NCI-H1092 treated with DMSO at 0.1 percent for 48 hours (cell line): ENCODE results near the gene OTOF.
A peak's percentile ranks its signal among the peaks of the same experiment; 100 is the strongest.
"Not testable (repeated sequence)": the region's sequence is repeated elsewhere in the genome, so short reads cannot be mapped to it uniquely, and the experiment has no call there.

Source experiments
- DNase-seq: peaks from one replicate; lab custom pipeline; 2025; lab: John Stamatoyannopoulos, UW

Gene OTOF

DNA sequence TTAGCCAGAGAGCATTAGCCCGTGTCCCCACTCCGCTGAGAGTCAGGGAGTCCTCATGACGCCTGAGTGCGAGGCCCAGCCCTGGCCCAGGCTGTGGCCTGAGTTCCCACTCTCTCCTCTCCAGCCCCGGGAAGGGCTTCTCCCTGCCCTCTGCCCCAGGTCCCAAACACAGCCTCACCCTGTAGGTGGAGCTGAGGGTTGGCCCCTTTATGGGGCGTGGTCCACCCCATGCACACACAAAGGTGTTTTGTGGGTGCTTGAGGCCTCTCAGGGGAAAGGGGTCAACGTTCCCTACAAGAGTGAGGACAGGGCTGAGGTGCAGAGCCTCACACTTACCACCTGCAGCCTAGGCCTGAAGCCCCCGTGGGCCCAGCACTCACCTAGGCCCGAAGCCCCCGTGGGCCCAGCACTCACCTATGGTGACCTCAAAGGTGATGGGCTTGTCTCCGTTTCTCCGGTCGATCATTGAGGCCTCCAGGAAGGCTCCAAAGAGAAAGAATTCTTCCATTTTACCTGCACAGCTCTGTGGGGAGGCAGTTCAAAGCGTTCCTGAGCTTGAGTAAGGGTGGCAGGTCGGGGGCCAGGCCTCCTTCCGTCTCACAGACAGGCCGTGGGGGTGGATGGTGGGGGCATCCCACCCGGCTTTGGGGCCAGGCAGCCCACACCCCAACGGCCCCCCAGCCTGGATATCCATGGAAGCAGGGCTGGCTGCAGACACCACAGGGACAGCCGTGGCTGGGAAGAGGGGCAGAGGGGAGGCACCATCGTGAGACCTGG lies 2.1 kb upstream of the OTOF start:
- DNase-seq, result no peak

DNA sequence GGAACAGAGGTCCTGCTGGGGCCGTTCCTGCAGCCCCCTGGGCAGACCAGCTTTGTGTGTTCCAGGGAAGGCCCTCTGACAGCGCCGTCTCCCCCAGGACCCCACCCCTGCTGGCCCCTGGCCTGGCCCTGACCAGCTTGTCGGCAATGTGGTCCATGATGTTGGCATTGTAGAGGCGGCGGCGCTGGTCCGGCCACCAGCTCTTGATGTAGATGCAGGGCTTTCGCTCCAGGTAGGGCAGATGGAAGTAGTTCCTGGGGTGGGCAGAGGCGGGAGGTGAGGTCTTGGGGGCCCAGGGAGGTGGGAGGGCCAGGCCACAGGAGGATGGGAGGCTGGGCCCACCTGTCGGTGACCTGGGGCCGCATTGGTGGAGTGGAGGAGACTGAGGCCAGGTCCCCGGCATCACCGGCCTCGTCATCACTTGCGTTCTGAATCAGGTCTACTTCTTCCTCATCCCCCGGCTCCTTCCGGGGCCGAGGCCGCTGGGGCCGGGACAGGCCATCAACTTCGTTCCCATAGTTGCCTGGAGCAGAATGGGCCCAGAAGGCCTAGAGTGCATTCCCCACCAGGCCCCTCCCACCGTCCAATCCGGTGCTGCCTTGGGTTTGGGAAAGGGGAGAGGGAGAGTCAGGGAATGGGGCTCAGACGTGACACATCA lies 1.3 kb upstream of the OTOF start:
- DNase-seq, result no peak

- no peak for DNase-seq
Observed at GRCh38 chr2:26478366-26478765, 442 bp upstream of the OTOF start.

- DNase-seq, result no peak
Observed at GRCh38 chr2:26477126-26477910, 606 bp downstream of the OTOF start.

DNA sequence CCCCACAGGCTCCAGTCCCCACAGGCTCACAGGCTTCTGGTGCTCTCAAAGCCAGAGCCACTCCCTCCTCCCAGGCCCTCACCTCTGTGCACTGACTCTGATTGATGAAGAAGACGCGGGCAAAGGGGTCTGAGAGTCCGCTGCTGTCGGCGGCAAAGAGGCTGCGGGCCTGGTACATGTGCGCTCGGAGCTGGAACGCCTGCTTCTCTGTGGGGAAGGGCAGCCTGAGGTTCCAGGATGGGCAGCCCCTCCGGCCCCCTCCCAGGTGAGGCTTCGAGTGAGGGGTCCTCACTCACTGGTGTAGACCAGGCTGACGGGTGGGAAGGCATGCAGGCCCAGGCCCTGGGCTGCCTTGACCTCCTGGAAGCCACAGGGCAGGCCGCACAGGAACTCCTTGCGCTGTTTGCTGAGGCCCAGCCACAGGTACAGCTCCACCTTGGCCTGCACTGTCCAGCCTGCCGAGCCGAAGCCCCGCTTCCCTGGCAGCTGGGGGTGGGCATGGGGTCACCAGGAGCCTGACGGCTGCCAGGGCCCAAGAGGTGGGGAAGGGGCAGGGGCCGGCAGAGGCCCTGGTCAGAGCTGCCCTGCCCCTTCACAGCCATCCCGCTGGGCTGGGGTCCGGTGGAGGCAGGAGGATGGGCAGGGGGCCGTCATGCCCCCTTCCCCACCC lies 2.0 kb downstream of the OTOF start:
- no peak for DNase-seq

DNA sequence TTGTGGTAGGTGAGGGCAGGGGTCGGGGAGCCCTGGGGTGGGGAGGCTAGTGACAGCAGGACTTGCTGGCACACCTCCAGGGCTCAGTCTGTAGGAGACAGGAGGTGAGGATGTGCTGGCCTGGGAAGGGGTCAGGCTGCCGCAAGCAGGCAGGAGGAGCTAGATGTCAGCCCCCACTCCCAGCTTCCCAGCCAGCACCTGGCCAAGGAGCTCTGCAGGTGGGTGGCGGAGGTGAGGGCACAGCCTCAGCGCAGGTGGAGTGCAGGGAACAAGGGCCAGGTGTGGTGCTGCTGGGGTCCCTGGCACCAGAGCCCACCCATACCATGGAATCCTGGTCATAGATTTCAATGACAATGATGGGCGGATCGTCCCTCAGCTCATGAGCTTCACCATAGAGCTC lies 2.9 kb downstream of the OTOF start:
- DNase-seq, result no peak

- DNase-seq, result no peak
Observed at GRCh38 chr2:26474261-26474785, 3.6 kb downstream of the OTOF start.

GRCh38 chr2:26473796-26474195 lies 4.1 kb downstream of the OTOF start:
- DNase-seq, result no peak

DNA sequence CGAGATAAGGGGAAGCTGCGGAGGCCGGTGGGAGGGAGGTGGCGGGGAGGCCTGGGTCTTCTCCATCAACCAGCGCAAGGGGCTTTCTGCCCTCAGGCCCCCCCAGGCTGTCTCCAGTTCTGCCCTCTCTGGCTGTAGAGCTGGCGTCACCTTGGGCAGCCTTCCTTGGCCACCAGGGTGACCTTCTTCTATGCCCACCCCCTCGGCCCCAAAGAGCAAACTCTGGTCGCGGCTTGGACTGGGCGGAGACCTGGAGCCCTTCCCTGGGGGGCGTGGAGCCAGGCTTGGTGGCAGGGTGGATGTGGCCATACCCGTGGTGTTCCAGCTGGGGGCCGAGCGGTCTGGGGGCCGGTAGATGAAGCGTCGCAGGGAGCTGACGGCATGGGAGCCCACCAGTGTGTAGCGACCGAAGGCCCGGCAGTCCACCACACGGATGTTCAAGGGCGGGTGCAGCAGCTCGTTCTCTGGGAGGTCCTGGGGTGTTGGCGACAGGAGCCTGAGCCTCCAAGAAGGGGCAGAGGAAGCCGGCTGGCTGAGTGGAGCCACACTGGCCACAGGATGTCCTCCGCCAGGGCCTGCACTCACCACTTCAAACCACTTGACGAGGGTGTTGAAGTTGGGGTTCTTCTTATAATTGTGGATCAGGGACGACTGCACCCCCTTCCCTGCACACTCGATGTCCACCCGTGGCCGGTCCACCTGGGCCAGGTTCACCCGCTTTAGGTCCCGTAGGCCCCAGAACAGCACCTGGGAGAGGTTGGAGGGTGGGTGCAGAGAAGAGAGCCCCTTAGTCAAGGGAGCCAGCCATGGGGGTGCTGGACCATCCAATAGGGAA lies 4.9 kb downstream of the OTOF start:
- no peak for DNase-seq

DNA sequence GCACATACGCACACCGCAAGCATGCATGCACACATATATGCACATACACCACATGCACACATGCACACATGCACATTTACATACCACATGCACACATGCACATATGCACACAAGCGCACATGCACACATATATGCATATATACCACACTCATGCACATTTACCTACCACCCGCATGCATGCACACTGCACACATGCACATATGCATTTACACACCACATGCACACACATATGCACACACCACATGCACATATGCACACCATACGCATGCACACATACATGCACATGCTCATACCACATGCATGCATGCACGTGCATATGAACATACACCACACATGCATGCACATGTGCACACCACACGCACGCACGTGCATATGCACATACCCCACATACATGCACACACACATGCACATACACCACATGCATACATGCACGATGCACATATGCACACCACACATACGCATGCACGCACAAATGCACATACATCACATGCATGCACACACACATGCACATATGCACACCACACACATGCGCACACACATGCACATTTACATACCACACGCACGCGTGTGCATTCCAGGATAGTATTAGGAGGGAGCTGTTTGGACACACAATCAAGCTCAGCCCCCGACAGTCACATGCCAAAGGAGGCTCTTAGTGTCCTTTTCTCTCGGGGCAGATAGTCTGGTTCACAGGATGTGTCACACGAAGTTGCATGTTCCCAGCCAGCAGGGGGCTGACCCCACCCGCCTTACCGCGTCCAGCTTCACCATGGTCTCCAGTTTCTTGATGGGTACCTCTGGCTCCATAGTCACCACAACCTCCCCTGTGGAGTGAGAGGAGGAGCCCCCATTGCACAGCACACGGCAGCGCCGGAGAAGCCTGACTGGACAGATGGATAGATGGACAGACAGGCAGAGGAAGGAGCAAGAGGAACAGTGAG lies 5.9 kb downstream of the OTOF start:
- DNase-seq, result no peak

- peak; percentile 4 for DNase-seq
Observed at GRCh38 chr2:26471289-26471688, 6.6 kb downstream of the OTOF start.

DNA sequence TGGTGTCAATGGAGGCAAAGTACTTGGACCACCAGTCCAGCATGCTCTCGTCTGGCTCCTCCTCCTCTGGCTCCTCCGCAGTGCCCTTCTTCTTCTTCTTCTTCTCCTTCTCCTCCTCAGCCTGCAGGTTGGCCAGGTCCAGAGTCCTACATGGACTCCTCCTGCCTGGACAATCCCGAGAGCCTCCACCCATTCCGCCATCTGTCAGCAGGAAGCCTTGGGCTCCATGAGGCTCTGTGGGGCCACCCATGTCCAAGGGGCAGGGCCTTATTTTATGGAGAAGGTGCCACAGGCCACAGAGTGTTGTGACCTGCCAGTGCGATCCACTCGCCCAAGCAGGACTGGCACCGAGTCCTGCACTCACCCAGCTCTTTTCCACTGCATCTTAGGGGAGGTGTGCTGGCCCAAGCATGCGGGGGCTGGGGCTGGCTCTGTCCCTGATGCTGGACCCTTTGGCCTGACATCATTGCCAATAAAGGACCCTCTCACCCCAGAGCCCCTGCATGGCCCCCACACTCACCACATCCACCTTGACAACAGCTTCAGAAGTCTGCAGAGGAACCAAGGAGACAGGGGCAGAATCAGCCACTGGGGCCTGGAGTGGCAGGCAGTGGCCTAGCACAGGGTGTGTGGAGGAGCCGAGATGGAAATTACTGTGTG lies 7.2 kb downstream of the OTOF start:
- no peak for DNase-seq

DNA sequence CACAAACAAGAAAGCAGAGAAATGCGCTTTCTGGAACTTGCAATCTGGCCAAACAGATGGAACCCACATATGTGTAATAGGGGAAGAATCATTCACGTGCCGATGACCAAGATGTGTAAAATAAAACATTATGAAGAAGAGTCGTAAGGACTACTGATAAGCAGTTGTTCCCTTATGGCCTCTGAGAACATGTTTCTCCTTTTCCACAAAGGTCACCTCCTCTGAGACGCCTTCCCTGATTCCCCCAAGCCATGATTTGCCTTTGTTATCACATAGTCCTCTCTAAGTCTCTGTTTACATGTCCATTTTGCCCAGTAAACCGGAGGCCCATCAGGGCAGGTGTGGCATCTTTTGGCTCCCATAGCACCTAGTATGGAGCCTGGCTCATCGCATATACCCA lies 8.0 kb downstream of the OTOF start:
- DNase-seq, result no peak

DNA sequence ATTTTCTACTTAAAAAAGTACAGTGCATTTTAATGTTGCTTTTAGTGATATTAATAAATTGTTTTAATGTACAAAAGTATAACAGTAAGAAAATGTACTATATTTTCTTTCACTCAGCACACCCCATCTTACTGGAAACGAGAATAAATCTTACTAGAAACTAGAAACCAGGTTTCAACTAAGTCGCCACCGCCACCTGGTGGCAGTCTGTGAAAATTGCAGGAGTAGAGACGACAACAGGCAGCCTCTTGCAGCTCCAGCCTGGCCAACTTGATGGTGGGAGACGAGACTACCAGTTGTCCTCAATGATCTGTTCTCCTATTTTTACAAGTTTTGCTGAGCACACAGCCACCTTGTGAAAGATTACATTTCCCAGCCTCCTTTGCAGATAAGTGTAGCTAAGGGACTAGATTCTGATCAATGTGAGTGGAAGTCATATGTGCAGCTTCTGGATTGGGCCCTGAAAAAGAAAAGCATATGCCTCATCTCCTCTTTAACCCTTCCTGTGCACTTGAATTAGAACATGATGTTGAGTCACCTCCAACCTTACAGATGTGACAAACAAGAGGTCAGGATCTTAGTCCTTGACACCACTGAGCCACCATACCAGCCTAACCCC lies 8.7 kb downstream of the OTOF start:
- no peak for DNase-seq

DNA sequence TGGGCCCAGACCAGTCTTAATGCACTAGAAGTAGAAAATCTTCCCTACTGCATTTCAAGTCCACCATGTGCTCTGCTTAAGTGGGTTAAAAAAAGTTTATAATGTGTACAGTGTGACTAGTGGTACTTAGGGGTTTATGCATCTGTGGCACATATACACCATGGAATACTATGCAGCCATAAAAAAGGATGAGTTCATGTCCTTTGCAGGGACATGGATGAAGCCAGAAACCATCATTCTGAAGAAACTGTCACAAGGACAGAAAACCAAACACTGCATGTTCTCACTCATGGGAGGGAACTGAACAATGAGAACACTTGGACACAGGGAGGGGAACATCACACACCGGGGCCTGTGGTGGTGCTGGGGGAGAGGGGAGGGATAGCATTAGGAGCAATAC lies 9.4 kb downstream of the OTOF start:
- not testable (repeated sequence) for DNase-seq

DNA sequence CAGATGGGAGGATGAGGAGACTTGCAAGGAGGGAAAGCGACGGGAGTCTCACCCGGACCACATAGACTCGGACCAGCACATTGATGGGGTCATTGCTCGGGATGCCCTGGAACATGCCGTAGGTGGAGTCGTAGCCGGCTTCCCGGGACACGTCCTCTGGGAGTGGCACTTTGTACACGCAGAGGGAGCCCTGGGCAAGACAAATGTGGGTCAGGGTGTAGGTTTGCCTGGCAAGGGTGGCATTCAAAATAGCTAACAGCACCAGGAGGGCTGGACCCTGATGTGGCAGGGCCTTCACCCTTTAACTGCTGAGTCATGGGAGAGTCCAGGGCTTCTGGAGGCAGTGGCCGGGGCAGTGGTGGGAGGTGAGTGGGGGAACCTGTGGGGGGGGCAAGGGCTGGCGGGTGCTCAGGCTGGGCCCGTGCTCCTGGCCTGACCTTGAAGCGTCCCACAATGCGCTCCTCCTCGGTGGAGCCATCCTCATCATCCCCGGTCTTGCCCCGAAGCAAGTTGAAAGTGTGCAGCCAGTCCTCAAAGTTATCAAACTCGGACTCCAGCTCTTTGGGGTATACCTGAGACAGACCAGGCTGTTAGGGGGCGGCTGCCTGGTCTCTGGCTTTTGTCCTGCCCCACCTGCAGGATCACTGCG lies 11.1 kb downstream of the OTOF start:
- DNase-seq, result no peak

DNA sequence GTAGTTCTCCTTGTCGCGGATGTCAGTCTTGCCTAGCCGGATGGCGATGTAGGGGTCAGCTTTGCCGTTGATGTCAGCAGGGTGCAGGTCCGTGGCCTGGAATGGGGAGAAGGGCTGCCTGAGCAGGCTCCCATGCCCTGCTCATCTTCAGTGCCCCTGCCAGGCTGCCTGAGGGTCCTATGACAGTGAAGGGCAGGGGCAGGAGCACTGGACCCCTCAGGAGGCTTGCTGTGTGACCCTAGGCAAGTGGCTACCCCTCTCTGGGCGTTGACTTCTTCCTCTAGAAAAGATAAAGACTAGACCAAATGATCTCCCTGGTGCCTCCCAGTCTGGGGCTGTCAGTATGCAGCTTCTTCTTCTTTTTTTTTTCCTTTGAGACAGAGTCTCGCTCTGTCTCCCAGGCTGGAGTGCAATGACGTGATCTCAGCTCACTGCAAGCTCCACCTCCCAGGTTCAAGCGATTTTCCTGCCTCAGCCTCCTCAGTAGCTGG lies 11.9 kb downstream of the OTOF start:
- DNase-seq, result no peak

DNA sequence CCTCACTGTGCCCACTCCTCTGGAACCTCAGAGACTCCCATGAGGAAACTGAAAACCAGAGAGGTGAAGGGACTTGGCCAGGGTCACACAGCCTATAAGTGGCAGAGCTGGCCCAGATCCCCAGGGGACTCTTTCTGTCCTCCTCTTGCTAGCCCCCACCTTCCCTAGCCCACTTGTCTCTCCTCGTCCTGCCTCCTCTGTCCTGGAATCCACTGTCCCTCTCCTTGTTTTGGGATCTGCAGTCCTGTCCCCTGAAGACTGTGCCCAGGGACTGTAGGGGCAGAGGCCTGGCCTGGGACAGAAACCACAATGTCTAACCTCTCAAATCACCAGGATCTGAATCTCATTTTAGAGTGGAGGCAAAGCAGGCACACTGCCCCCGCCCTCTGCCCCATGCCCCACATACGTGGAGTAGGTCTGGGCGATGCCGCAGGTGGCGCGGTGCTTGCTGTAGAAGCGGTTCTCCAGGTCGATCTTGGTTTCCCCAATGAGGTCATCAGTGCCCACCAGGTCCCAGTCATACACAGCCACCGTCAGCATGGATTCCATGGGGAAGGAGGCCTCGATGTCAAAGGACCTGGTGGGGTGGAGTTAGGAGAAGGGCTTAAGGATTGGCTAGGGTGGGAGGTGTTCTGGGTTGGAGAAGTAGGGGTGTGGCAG lies 12.5 kb downstream of the OTOF start:
- DNase-seq, result no peak
